NCI-H1436 (cell line): ENCODE data around the gene RIMBP2.
"Not testable (repeated sequence)": the region's sequence is repeated elsewhere in the genome, so short reads cannot be mapped to it uniquely, and the experiment has no call there.

Experiments
- DNase-seq: peaks from one replicate; lab custom pipeline; 2025; lab: John Stamatoyannopoulos, UW

Gene RIMBP2

GRCh38 chr12:130656411-130656810 is 59.7 kb downstream of the RIMBP2 start:
- no peak for DNase-seq

DNA sequence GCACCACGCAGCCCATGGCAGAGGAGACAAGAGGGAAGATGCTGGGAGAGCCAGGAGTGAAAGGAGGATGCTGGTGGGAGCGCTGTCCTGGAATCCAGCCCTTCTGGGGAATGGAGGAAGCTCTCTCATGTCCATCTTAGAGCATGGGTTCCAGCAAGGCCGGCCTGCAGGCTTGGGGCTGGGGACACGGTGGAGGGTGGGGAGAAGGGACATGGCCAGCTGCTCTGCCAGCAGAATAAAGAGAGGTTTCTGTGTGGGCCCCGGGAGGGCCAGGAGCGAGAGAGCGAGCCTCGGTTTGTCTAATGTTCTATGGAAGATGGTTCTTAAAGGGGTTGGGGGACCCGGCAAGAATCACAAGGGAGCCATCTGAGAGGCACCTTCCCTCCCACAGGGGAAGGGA is 60.2 kb downstream of the RIMBP2 start:
- DNase-seq: no peak

DNA sequence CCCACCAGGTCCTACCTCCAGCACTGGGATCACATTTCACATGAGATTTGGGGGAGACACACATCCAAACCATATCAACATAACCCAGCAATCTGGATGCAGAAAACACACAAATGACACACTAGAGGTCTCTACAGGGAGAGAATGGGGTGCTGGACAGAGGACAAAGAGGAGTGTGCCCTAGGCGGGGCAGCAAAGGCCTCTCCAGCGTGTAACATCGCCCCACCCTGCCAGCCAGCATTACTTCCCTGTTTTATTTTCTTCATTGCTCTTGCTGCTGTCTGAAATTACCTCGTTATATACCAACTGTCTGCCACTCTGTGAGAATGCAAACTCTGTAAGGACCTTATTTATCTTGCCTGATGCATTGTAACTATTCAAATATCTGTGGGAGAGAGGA is 61.1 kb downstream of the RIMBP2 start:
- no peak for DNase-seq

GRCh38 chr12:130651188-130651959 is 64.7 kb downstream of the RIMBP2 start:
- DNase-seq: no peak

- peak; percentile 23 for DNase-seq
Observed at GRCh38 chr12:130650131-130650530, 66.0 kb downstream of the RIMBP2 start.

DNA sequence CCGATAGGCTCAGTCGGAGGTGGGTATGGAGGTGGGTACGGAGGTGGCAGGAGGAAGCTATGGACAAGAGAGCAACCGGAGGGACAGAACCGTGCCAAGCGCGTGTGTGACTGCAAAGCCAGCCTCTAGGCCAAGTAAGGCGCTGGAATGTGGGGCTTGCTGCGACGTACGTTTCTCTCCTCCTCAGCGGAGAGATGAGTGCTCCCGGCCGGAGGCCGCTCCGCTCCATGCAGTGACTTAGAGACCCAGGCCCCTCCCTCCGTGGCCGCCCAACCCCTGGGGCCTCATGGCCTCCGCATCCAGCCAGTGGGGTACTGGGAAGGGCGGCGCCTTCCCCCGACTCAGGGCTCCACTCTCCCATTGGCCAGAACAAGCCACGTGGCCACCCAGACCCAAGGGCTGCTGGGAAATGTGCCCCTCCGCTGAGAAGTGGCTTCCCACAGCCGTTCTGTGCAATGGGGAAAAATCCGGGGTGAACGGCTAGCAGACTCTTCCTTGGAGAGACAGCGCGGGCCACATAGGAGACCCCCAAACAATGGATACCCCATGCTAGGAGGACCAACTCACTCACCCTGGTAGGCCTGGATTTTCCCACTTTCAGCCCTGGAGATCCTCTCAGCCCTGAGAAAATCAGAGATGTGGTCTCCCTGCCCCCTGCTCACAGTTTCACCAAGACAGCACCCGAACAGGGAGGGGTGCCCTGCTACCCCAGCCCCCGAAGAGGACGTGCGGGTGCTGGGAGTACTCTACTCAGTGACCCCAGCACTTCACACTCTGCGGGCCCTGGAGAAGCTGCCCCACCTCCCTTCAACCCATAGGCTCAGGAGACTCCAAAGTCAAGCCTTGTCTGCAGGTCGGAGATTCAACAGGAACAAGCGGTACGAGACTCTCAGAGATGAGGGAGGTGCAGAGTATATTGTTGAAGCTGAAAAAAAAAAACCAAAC is 66.7 kb downstream of the RIMBP2 start:
- no peak for DNase-seq

GRCh38 chr12:130647814-130648213 is 68.3 kb downstream of the RIMBP2 start:
- DNase-seq: no peak

- DNase-seq: no peak
Observed at GRCh38 chr12:130646716-130647370, 69.3 kb downstream of the RIMBP2 start.

DNA sequence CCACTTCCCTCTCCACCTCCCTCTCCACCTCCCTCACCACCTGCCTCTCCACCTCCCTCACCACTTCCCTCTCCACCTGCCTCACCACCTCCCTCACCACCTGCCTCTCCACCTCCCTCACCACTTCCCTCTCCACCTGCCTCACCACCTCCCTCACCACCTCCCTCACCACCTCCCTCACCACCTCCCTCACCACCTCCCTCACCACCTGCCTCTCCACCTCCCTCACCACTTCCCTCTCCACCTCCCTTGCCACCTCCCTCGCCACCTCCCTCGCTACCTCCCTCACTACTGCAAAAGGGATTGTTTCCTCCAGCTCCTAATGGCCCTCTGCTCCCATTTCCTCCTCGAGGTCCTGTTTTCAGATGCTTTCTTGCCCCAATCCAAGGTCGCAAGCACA is 69.9 kb downstream of the RIMBP2 start:
- DNase-seq: not testable (repeated sequence)

- DNase-seq: no peak
Observed at GRCh38 chr12:130645751-130646150, 70.3 kb downstream of the RIMBP2 start.

GRCh38 chr12:130644566-130644965 is 71.5 kb downstream of the RIMBP2 start:
- no peak for DNase-seq

- no peak for DNase-seq
Observed at GRCh38 chr12:130644146-130644545, 72.0 kb downstream of the RIMBP2 start.

GRCh38 chr12:130642856-130643255 is 73.2 kb downstream of the RIMBP2 start:
- DNase-seq: no peak

DNA sequence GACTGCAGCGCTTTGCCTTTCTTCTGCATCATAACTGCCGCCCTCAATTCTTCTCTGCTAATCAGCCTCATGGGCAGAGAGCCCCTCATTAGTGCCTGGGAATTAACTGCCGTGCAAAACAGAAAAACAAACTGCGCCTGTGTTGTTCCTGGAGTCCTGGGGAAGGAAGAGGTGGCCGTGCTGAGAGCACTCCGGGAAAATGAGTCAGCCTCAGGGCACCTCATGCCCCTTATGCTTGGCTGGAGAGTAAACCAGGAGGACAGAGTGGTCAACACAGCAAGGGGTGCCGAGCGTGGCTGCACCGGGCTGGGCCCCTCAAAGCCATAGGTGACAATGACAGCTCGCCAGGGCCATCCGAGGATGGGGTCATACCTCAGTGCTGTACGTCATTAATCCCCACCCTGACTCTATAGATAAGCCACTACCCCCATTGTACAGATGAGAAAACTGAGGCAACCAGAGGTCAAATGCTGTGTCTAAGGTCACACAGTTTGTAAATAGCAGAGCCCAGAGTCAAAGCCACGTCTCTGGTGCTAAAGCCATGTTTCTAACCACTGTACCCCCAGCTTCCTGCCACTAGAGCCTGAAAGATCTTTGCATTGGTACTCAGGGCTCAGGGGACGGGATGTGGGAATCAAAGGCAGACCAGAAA is 74.4 kb downstream of the RIMBP2 start:
- no peak for DNase-seq

DNA sequence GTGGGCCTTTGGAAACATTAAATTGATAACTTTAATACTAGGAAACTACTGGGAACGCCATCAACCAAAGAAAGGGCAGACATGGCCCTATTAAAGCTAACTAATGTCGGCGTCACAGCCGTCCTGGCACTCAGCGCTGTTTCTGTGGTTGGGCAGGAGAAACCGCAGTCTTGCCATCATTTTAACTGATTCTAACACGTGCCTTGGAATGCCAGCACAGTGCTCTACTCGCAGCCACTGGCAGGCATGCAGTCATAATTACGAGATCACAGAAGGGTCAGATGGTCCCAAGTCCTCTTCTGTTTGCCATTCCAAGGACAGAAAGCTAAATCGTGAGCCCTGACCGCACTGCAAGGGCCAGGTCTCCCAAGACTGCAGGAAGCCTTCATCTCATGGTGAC is 75.2 kb downstream of the RIMBP2 start:
- DNase-seq: no peak

DNA sequence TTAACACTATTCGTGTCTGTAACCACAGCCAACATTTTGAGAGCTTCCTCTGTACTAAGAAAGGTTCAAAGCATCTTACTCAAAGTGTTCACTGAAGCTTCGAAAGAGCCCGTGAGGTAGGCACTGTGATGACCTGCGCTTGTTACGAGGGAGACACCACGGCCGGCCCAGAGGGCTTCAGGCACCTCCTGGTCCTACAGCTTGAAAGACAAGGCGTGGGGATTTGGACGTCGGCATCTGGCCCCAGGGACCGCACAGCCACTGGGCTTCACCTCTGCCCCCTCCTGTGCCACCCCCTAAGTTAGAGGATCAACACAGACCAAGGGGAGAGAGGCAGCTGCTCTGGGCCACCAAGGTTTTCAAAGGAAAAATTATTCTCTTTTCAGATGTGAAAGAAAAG is 75.6 kb downstream of the RIMBP2 start:
- DNase-seq: no peak

DNA sequence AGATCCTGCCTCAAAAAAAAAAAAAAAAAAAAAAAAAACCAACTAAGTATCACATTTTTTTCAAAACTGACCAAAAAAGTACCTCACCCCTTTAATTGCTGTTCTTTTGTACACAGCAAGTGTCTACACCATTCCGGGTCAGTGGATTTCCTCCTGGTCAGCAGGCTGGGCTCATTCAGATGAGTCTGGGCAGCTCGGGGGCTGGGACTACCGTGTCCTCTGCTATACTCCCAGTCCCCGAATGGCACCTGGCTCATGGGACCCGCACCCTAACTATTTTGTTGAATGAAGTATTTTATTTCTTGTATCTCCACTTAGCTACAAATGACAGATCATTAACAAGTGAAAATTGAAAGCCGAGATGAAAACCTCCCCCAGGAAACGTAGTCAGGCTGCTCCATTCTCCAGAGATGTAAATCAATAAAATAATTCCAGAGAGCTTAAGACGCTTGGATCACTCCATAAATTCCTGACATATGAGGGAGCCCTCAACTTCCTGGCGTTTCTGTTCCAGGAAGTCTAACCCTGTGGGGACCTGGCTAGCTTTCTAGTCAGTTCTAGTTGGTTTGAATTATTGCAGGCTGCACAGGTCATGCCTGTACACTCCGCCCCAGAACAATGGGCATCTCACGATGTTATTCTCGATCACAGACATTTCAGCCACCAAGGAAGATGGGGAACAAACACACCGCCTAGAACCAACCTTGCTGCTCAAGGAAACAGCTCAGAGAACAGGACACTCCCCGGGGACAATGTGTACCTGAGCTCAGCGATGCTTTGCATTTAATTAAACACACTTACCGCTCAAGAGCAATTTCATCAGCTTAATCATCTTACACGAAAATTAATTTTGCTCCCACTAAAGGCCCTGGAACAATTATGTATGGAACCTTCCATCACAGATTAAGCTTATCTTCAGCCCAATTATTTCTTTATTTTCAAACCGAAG is 76.3 kb downstream of the RIMBP2 start:
- DNase-seq: peak; percentile 81

DNA sequence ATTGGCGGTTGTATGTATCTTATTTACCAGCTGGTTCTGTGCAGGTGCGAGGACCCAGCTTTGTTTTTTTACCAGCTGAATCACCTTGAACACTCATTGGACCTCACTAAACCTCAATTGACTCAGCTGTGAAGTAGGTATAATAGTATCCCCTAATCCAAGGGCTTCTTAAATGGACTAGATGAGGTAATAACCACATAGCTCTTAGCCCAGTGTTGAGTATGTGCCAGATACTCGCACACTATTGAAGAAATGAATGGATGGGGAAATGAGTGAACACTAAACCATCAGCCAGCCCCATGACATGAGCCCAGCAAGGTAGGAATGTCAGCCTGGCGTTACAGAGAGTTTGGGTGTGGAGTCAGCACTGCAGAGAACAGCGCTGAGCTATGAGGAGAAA is 79.7 kb downstream of the RIMBP2 start:
- no peak for DNase-seq

GRCh38 chr12:130634866-130635265 is 81.2 kb downstream of the RIMBP2 start:
- peak; percentile 34 for DNase-seq

DNA sequence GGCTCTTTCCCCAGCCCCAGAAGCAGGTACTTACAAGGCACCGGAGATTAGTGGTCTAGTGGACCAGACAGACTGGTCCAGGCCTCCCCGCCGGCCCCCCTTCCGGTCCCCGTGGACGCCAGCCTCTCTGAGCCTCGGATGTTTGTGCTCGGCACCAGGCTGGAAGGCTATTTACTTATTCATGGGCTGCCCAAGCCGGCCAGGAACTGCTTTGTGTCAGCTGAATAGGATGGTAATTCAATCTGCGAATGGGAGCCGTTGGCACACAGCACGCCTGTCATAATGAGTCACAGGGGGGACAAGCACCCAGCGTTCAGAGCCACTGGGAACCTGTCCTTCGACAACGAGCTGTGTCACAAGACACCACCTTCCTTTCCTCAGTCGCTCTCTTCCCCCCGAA is 82.3 kb downstream of the RIMBP2 start:
- DNase-seq: peak; percentile 87

GRCh38 chr12:130632642-130633041 is 83.5 kb downstream of the RIMBP2 start:
- DNase-seq: peak; percentile 26
